BJ (cell line): ENCODE results near the gene CSNK1G2. TPM values are rescaled to one million over a fixed set of nuclear protein-coding genes. Genes with fewer than 3 reads are reported as not detected.

Source experiments
- CTCF ChIA-PET: fragments of 350-600 bp; formaldehyde crosslinking; extraction: SDS; loops from one replicate; lab custom pipeline; 2021; ENCODE audit warnings: antibody characterized with exemption, inconsistent platforms; lab: Yijun Ruan, JAX
- POLR2A ChIA-PET: fragments of 300-600 bp; sonication (Branson Sonifier 250); formaldehyde crosslinking; extraction: SDS; loops from one replicate; lab custom pipeline; 2021; ENCODE audit warnings: antibody characterized with exemption; lab: Charles Lee
- DNase-seq: peaks from one replicate; pipeline ENCODE4 v3.0.0-alpha.2; 2011; ENCODE audit warnings: low read depth
- H3K27me3 ChIP-seq: 2 replicates; pipeline ENCODE4 v1.6.0; 2011; ENCODE audit warnings: low read length; ENCODE audit not compliant: control insufficient read depth, insufficient read depth
- H3K36me3 ChIP-seq: 2 replicates; pipeline ENCODE4 v1.5.1; 2011; ENCODE audit warnings: low read length; ENCODE audit not compliant: control insufficient read depth, insufficient read depth
- H3K4me3 ChIP-seq: 2 replicates; pipeline ENCODE4 v1.5.1; 2011; ENCODE audit warnings: low read depth, mild to moderate bottlenecking, control low read depth, low read length
- polyA plus RNA-seq: library from polyadenylated mRNA; depleted of rRNA; stranded (reverse); fragments of >200 nt; gene quantifications from 2 replicates; pipeline ENCODE4 v1.2.3, GENCODE V29; 2011
- TF ChIP-seq, protein P1 (sequence below): IDR thresholded peaks from 2 replicates; pipeline ENCODE4 v1.5.1; 2011; ENCODE audit warnings: low read depth, mild to moderate bottlenecking, control low read depth, inconsistent platforms, low read length, moderate library complexity; ENCODE audit not compliant: insufficient read depth

Gene CSNK1G2
- polyA plus RNA-seq, 1 experiment, result 48.1 TPM

DNA sequence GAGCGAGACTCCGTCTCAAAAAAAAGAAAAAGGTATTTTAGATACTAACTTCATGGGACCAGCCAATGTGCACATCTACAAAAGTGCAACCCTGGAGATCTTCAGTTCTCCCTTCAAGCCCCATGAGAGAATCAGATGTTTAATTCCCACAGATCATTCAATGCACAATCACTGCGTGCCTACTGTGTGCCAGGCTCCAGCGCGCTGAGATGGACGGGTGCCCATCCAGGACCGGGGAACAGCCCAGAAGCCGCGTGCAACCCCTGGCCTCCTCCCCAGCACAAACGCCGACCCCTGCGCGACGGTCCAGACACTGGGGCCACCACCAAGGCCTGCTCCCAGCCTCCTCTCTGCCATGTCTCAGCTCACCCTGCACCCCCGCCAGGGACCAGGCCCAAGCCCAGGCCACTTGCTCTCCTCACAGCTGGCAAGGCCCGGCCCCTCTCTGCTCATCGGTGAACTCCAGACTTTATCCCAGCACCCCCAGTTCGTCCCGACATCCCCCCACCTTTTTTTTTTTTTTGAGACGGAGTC lies 69.2 kb downstream of the CSNK1G2 start:
- Histone ChIP-seq H3K27me3 (no peaks in the 10 kb centered on the region), H3K4me3 (no peak overlapping the region), H3K36me3 (peaks cover 2% of the 10 kb centered on the region; the same call in 1 of the 2 replicates)
- DNase-seq, result no peak
- ChIA-PET POLR2A (no interaction called here), CTCF (interaction anchor here (0.7 kb wide), 1 partner anchor 20 kb away, joined by 3 read pairs; no protein-coding TSS in a partner anchor)
- TF ChIP-seq, protein P1, sequence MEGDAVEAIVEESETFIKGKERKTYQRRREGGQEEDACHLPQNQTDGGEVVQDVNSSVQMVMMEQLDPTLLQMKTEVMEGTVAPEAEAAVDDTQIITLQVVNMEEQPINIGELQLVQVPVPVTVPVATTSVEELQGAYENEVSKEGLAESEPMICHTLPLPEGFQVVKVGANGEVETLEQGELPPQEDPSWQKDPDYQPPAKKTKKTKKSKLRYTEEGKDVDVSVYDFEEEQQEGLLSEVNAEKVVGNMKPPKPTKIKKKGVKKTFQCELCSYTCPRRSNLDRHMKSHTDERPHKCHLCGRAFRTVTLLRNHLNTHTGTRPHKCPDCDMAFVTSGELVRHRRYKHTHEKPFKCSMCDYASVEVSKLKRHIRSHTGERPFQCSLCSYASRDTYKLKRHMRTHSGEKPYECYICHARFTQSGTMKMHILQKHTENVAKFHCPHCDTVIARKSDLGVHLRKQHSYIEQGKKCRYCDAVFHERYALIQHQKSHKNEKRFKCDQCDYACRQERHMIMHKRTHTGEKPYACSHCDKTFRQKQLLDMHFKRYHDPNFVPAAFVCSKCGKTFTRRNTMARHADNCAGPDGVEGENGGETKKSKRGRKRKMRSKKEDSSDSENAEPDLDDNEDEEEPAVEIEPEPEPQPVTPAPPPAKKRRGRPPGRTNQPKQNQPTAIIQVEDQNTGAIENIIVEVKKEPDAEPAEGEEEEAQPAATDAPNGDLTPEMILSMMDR, result no peak

DNA sequence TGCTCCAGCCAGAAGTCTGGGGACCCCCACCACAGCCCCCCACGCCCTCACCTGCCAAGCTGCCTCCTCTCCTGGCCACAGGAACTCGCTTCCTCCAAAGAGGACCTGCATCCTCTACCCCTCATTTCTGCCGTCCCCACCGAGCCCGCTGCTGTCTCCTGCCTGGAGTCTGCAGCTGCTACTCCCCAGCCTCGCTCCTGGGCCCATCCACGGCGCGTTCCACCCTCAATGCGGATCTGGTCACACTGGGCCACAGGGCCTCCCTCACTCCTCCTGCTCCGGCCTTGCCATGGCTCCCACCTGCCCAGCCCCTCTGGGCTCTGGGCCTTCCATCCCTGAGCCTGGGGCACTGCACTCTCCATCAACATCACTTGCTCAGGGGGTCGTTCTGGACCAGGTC lies 70.2 kb downstream of the CSNK1G2 start:
- TF ChIP-seq, protein P1, result no peak
- POLR2A ChIA-PET, result no interaction called here
- H3K36me3 ChIP-seq, result peaks cover 2% of the 10 kb centered on the region; the same call in 1 of the 2 replicates
- no peak overlapping the region for H3K4me3 ChIP-seq
- CTCF ChIA-PET, result no interaction called here
- H3K27me3 ChIP-seq, result no peaks in the 10 kb centered on the region
- DNase-seq, result no peak

DNA sequence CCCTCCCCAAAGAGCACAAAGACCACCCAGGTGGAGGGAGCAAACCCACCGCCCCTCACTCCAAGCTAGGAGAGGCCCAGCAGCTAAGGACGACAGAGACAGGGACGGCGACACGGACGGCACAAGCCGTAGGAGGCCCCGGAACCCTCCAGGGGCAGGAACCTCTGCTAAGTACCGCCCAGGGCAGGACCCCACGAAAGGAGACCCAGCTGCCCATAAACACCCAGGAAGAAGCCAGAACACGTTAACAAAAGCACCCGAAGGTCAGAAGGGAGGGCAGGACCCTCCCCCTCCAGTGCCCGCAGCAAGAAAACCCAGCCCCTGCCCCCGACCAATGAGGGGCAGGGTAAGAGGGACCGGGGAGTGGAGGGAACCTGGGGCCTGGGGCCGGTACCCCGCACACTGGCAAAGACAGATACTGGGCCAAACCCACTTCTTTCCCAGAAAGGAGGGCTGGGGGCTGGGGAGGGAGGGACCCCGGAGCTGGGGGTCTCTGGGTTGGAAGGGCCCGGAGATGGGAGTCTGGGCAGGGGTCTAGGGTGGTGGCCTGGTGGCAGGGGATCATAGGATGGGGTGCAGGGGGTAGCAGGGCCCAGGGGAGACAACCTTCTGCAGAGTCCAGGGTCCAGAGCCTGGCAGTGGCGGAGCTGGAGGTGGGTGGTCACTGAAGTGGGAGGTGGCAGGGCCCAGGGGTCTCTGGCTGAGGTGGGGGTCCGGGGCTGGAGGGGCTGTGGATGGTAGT lies 72.1 kb downstream of the CSNK1G2 start:
- H3K4me3 ChIP-seq, result no peak overlapping the region
- peaks cover 2% of the 10 kb centered on the region; the same call in 1 of the 2 replicates for H3K36me3 ChIP-seq
- no peak for DNase-seq
- no peaks in the 10 kb centered on the region for H3K27me3 ChIP-seq
- POLR2A ChIA-PET, result no interaction called here
- CTCF ChIA-PET, result no interaction called here
- TF ChIP-seq, protein P1, result no peak

DNA sequence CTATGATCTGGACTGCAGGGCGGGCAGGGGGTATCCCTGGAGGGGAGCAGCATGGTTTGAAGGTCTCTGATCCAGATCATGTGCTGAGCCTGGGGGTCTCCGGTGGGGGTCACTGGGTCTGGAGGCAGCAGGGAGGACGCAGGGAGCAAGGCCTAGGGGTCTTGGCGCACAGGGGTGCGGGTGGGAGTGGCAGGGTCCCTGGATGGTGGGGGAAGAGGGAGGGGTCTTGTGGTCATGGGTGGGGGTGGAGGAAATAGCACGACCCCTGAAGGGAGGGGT lies 72.7 kb downstream of the CSNK1G2 start:
- CTCF ChIA-PET, result no interaction called here
- peaks cover 2% of the 10 kb centered on the region; the same call in 1 of the 2 replicates for H3K36me3 ChIP-seq
- POLR2A ChIA-PET, result no interaction called here
- TF ChIP-seq, protein P1, result no peak
- no peak overlapping the region for H3K4me3 ChIP-seq
- H3K27me3 ChIP-seq, result no peaks in the 10 kb centered on the region
- no peak for DNase-seq

DNA sequence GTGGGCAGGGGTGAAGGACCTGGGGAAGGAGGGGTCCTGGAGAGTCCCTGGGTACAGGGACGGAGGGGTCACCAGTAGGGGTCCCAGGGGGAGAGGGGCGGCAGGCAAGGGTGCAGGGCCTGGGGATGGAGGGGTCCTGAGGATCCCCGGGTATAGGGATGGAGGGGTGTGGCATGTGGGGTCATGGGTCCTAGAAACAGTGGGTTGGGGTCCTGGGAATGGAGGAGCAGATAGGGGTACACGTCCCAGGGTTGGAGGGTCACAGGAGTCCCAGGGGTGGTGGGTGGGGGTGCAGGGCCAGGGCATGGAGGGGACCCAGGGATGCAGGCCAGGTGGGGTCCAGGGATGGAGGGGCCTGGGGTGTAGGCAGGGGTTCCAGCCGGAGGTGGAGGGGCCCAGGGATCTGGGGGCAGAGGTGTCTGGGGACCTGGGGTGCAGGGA lies 73.2 kb downstream of the CSNK1G2 start:
- POLR2A ChIA-PET, result no interaction called here

More for the DNA sequence above, 73.2 kb downstream of the CSNK1G2 start:
- no peaks in the 10 kb centered on the region for H3K27me3 ChIP-seq
- CTCF ChIA-PET, result no interaction called here
- TF ChIP-seq, protein P1, result no peak
- peak overlapping the region; percentile 87 for H3K4me3 ChIP-seq
- no peak for DNase-seq
- H3K36me3 ChIP-seq, result peaks cover 2% of the 10 kb centered on the region; the same call in 1 of the 2 replicates
